BJ (cell line): ENCODE data around the gene FNDC11. TPM values are rescaled to one million over a fixed set of nuclear protein-coding genes. Genes with fewer than 3 reads are reported as not detected.

Experiments used
- CTCF ChIA-PET: fragments of 350-600 bp; formaldehyde crosslinking; extraction: SDS; loops from one replicate; lab custom pipeline; 2021; ENCODE audit warnings: antibody characterized with exemption, inconsistent platforms; lab: Yijun Ruan, JAX
- POLR2A ChIA-PET: fragments of 300-600 bp; sonication (Branson Sonifier 250); formaldehyde crosslinking; extraction: SDS; loops from one replicate; lab custom pipeline; 2021; ENCODE audit warnings: antibody characterized with exemption; lab: Charles Lee
- DNase-seq: peaks from one replicate; pipeline ENCODE4 v3.0.0-alpha.2; 2011; ENCODE audit warnings: low read depth
- H3K27me3 ChIP-seq: 2 replicates; pipeline ENCODE4 v1.6.0; 2011; ENCODE audit warnings: low read length; ENCODE audit not compliant: control insufficient read depth, insufficient read depth
- H3K36me3 ChIP-seq: 2 replicates; pipeline ENCODE4 v1.5.1; 2011; ENCODE audit warnings: low read length; ENCODE audit not compliant: control insufficient read depth, insufficient read depth
- H3K4me3 ChIP-seq: 2 replicates; pipeline ENCODE4 v1.5.1; 2011; ENCODE audit warnings: low read depth, mild to moderate bottlenecking, control low read depth, low read length
- CTCF ChIP-seq: IDR thresholded peaks from 2 replicates; pipeline ENCODE4 v1.5.1; 2011; ENCODE audit warnings: low read depth, mild to moderate bottlenecking, control low read depth, inconsistent platforms, low read length, moderate library complexity; ENCODE audit not compliant: insufficient read depth
- polyA minus RNA-seq: library from RNA; depleted of rRNA, polyadenylated mRNA; stranded (reverse); fragments of >200 nt; gene quantifications from 2 replicates; pipeline ENCODE4 v1.2.3, GENCODE V29; 2011; rRNA and poly(A)+ RNA removed
- polyA plus RNA-seq: library from polyadenylated mRNA; depleted of rRNA; stranded (reverse); fragments of >200 nt; gene quantifications from 2 replicates; pipeline ENCODE4 v1.2.3, GENCODE V29; 2011; rRNA removed

The FNDC11 gene
- polyA plus RNA-seq (0.26 and 0.76 TPM in 2 replicates), polyA minus RNA-seq (0.15 and 0.19 TPM in 2 replicates)

- POLR2A ChIA-PET: no interaction called here
- DNase-seq: no peak
- TF ChIP-seq CTCF: no peak
- CTCF ChIA-PET: no interaction called here
- Histone ChIP-seq H3K4me3 (peak within 1 kb of the TSS; percentile 72), H3K36me3 (peaks cover 1% of the 10 kb centered on the region; the same call in 1 of the 2 replicates), H3K27me3 (no peaks in the 10 kb centered on the region; the same call in 1 of the 2 replicates)
Observed at GRCh38 chr20:63553933-63554290, at the start of gene FNDC11. Gene FNDC11, plus strand, starts transcription at chr20:63554159. Its CDS starts 1,505 bp downstream, at chr20:63555664.

- H3K27me3 ChIP-seq: peaks cover 7% of the 10 kb centered on the region
- H3K36me3 ChIP-seq: no peaks in the 10 kb centered on the region
- no peak for TF ChIP-seq CTCF
- DNase-seq: no peak
- POLR2A ChIA-PET: no interaction called here
- H3K4me3 ChIP-seq: no peak overlapping the region
- CTCF ChIA-PET: interaction anchor here (2.9 kb wide), 1 partner anchor 8 kb away, joined by 19 read pairs; no protein-coding TSS in a partner anchor
Observed at GRCh38 chr20:63504642-63505041, 49.3 kb upstream of the FNDC11 start.

- peaks cover 7% of the 10 kb centered on the region for H3K27me3 ChIP-seq
- POLR2A ChIA-PET: no interaction called here
- no peak for TF ChIP-seq CTCF
- CTCF ChIA-PET: interaction anchor here (0.5 to 2.9 kb wide), 2 partner anchors 9 to 11 kb away, joined by 3 to 19 read pairs; no protein-coding TSS in a partner anchor
- H3K4me3 ChIP-seq: no peak overlapping the region
- no peaks in the 10 kb centered on the region for H3K36me3 ChIP-seq
- DNase-seq: no peak
Observed at GRCh38 chr20:63505281-63505680, 48.7 kb upstream of the FNDC11 start.

- no peaks in the 10 kb centered on the region for H3K36me3 ChIP-seq
- H3K4me3 ChIP-seq: no peak overlapping the region
- no peak for DNase-seq
- no peak for TF ChIP-seq CTCF
- H3K27me3 ChIP-seq: peaks cover 7% of the 10 kb centered on the region
- CTCF ChIA-PET: interaction anchor here (0.5 to 2.9 kb wide), 2 partner anchors 9 to 11 kb away, joined by 3 to 19 read pairs; no protein-coding TSS in a partner anchor
- POLR2A ChIA-PET: no interaction called here
Observed at GRCh38 chr20:63505723-63506122, 48.2 kb upstream of the FNDC11 start.

- H3K27me3 ChIP-seq: peaks cover 8% of the 10 kb centered on the region
- H3K4me3 ChIP-seq: no peak overlapping the region
- no peaks in the 10 kb centered on the region for H3K36me3 ChIP-seq
- no peak for DNase-seq
- ChIA-PET POLR2A (no interaction called here), CTCF (interaction anchor here (0.6 to 0.7 kb wide), 2 partner anchors 13 to 62 kb away, joined by 4 read pairs; partner anchors contain the start of gene PPDPF)
- TF ChIP-seq CTCF: no peak
Observed at GRCh38 chr20:63507083-63507743, 46.7 kb upstream of the FNDC11 start.
